ENCODE data around the gene CLTCL1. TPM values are rescaled to one million over a fixed set of nuclear protein-coding genes. Genes with fewer than 3 reads are reported as not detected.

CLTCL1 gene
- total RNA-seq, 3 donors from 2014 or later (not counting 1 experiment from before 2014, with no cell fraction given): 0.86 to 1.2 (median 1.2) TPM

GRCh38 chr22:19201869-19202798 is 89.4 kb downstream of the CLTCL1 start:
- DNase-seq (no peak), ATAC-seq (peak in 1 of 3 donors; percentile 55)
- no peaks in the 10 kb centered on the region for H3K9me3 ChIP-seq (ENCODE audit: control insufficient read depth, insufficient read depth, low read length)
- no peak overlapping the region for H3K4me3 Mint-ChIP-seq
- H3K4me1 Mint-ChIP-seq: peaks cover 0 to 10% of the 10 kb centered on the region in 2 donors
- TF ChIP-seq CTCF (IDR thresholded peaks at IDR 0.05): no peak
- peaks cover 10 to 14% of the 10 kb centered on the region in 2 donors for H3K27me3 Mint-ChIP-seq (ENCODE audit: low read depth in 2 of 2)
- WGBS (ENCODE audit: insufficient coverage): 94% methylated on average over 18 of the region's 18 CpGs
- H3K27me3 ChIP-seq (ENCODE audit: control insufficient read depth, insufficient read depth, low read length): no peaks in the 10 kb centered on the region
- no peaks in the 10 kb centered on the region for H3K9me3 Mint-ChIP-seq
- intact Hi-C loops (cut with micrococcal nuclease): no loop called here
- no peaks in the 10 kb centered on the region for H3K36me3 Mint-ChIP-seq
- H3K27ac ChIP-seq (ENCODE audit: low read length): no peak overlapping the region
- H3K27ac Mint-ChIP-seq: no peak overlapping the region
- H3K4me3 ChIP-seq (ENCODE audit: low read length): no peak overlapping the region
- no peaks in the 10 kb centered on the region for H3K36me3 ChIP-seq (ENCODE audit: control insufficient read depth, insufficient read depth, low read length)
- H3K4me1 ChIP-seq (ENCODE audit: control insufficient read depth, insufficient read depth, low read length): no peaks in the 10 kb centered on the region

- H3K27ac Mint-ChIP-seq: no peak overlapping the region
- no peak overlapping the region for H3K4me3 ChIP-seq (ENCODE audit: low read length)
- H3K27me3 ChIP-seq (ENCODE audit: control insufficient read depth, insufficient read depth, low read length): no peaks in the 10 kb centered on the region
- peaks cover 3 to 15% of the 10 kb centered on the region in 2 donors for H3K4me1 Mint-ChIP-seq
- no peak for TF ChIP-seq CTCF (IDR thresholded peaks at IDR 0.05)
- 94% methylated on average over 23 of the region's 23 CpGs for WGBS (ENCODE audit: insufficient coverage)
- no peaks in the 10 kb centered on the region for H3K36me3 Mint-ChIP-seq
- H3K9me3 Mint-ChIP-seq: no peaks in the 10 kb centered on the region
- peaks cover 2% of the 10 kb centered on the region for H3K4me1 ChIP-seq (ENCODE audit: control insufficient read depth, insufficient read depth, low read length)
- no peaks in the 10 kb centered on the region for H3K9me3 ChIP-seq (ENCODE audit: control insufficient read depth, insufficient read depth, low read length)
- ATAC-seq (no peak), DNase-seq (no peak)
- H3K36me3 ChIP-seq (ENCODE audit: control insufficient read depth, insufficient read depth, low read length): no peaks in the 10 kb centered on the region
- H3K27ac ChIP-seq (ENCODE audit: low read length): no peak overlapping the region
- intact Hi-C loops (cut with micrococcal nuclease): no loop called here
- peaks cover 10 to 14% of the 10 kb centered on the region in 2 donors for H3K27me3 Mint-ChIP-seq (ENCODE audit: low read depth in 2 of 2)
- H3K4me3 Mint-ChIP-seq: no peak overlapping the region
These were observed 90.2 kb downstream of the CLTCL1 start for GRCh38 chr22:19201130-19201868.

GRCh38 chr22:19199479-19199878 is 92.0 kb downstream of the CLTCL1 start:
- 89% methylated on average over 8 of the region's 8 CpGs for WGBS (ENCODE audit: insufficient coverage)
- H3K27me3 ChIP-seq (ENCODE audit: control insufficient read depth, insufficient read depth, low read length): no peaks in the 10 kb centered on the region
- H3K4me1 Mint-ChIP-seq: peaks cover 17 to 30% of the 10 kb centered on the region in 2 donors

More at GRCh38 chr22:19199479-19199878, 92.0 kb downstream of the CLTCL1 start:
- no peak overlapping the region for H3K27ac Mint-ChIP-seq
- no peak overlapping the region for H3K4me3 Mint-ChIP-seq
- no peaks in the 10 kb centered on the region for H3K36me3 ChIP-seq (ENCODE audit: control insufficient read depth, insufficient read depth, low read length)
- H3K9me3 ChIP-seq (ENCODE audit: control insufficient read depth, insufficient read depth, low read length): no peaks in the 10 kb centered on the region
- no peak for ATAC-seq
- no peak for TF ChIP-seq CTCF (IDR thresholded peaks at IDR 0.05)
- H3K9me3 Mint-ChIP-seq: no peaks in the 10 kb centered on the region
- no peak overlapping the region for H3K4me3 ChIP-seq (ENCODE audit: low read length)
- H3K27me3 Mint-ChIP-seq (ENCODE audit: low read depth in 2 of 2): peaks cover 10 to 14% of the 10 kb centered on the region in 2 donors
- H3K27ac ChIP-seq (ENCODE audit: low read length): no peak overlapping the region
- intact Hi-C loops (cut with micrococcal nuclease): no loop called here
- no peak for DNase-seq
- peaks cover 14% of the 10 kb centered on the region for H3K4me1 ChIP-seq (ENCODE audit: control insufficient read depth, insufficient read depth, low read length)
- H3K36me3 Mint-ChIP-seq: no peaks in the 10 kb centered on the region

All from natural killer cell (primary cell).